ENCODE data around the gene C14orf119. TPM values are rescaled to one million over a fixed set of nuclear protein-coding genes. Genes with fewer than 3 reads are reported as not detected.

Gene C14orf119
- total and polyA plus RNA-seq, 5 donors: 27.3 to 43.9 (median 38.6) TPM

DNA sequence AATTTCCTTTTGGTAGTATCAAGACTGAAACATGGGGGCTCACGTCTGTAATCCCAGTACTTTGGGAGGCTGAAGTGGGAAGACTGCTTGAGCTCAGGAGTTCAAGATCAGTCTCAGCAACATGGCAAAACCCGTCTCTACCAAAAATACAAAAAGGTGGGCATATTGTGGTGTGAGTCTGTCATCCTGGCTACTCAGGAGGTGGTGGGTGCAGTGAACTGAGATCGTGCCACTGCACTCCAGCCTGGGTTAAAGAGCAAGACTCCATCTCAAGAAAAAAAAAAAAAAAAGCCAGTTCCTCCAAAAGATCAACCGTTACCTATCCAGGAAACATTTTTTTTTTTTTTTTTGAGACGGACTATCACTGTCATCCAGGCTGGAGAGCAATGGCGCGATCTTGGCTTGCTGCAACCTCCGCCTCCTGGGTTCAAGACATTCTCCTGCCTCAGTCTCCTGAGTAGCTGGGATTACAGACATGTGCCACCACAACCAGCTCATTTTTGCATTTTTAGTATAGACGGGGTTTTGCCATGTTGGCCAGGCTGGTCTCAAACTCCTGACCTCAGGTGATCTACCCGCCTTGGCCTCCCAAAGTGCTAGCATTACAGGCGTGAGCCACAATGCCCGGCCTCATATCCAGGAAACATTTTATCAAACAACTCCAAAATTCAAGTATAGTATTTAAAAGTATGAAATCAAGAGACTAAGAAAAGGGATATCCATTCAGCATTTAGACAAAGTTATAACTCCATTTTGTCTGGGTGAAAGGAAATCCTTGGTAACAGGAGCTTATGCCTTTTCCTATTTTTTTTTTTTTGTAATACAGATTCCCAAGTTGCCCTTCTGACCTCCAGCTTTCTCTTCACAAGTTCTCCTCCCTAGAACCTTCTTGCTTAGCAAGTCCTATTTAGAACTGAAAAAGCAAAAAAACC is 3.7 kb upstream of the C14orf119 start:
- H3K27me3 ChIP-seq (ENCODE audit: control insufficient read depth, insufficient read depth): no peaks in the 10 kb centered on the region
- no peaks in the 10 kb centered on the region for H3K9me3 ChIP-seq (ENCODE audit: control insufficient read depth, low read length)
- 78% methylated on average over 12 of the region's 12 CpGs for WGBS
- peaks cover 2% of the 10 kb centered on the region for H3K4me1 ChIP-seq (ENCODE audit: control insufficient read depth, insufficient read depth, low read length)
- DNase-seq (no peak), ATAC-seq (no peak)
- H3K4me3 ChIP-seq (ENCODE audit: low read length): no peak overlapping the region
- H3K27ac ChIP-seq (ENCODE audit: low read length): no peak overlapping the region
- intact Hi-C loops (cut with DNase I): no loop called here

DNA sequence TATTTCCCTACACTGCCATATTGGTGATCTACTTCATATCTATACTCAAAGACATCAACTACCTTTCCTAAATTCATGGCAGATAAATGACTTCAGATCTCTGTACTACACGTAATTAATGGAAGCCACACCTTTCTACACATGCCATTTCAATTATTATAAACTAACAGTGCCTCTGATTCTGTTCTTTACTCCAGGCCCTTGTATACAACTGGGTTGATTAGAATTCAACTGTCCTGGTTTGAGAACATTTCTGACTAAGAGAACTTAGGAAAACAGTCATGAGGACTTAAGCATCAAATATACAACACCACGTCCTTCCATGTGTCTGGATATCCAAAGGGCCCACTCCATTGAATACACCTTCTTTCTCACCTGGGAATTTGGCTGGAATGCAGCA is 2.2 kb upstream of the C14orf119 start:
- no peak overlapping the region for H3K4me3 ChIP-seq (ENCODE audit: low read length)
- H3K27ac ChIP-seq (ENCODE audit: low read length): no peak overlapping the region
- DNase-seq (no peak), ATAC-seq (no peak)
- intact Hi-C loops (cut with DNase I): no loop called here
- H3K9me3 ChIP-seq (ENCODE audit: control insufficient read depth, low read length): no peaks in the 10 kb centered on the region
- H3K4me1 ChIP-seq (ENCODE audit: control insufficient read depth, insufficient read depth, low read length): peaks cover 2% of the 10 kb centered on the region
- WGBS: 58% methylated on average over 2 of the region's 2 CpGs
- H3K27me3 ChIP-seq (ENCODE audit: control insufficient read depth, insufficient read depth): no peaks in the 10 kb centered on the region

DNA sequence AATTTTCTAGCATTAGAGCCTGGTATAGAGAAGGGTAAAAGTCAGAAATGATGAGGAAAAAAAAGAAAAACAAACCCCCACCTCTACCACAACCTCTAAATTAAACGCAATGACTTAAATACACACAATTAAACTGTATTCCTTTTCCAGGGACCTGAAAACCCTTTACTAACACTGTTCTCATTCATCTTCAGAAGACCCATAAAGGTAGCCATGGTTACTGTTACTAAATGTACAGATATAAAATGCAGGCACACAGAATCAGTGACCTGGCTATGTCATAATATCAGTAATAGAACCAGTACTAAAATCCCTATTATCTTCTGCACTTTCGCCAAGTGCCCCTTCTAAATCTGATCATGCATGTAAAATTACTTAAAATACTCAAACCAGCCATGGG is 1.8 kb upstream of the C14orf119 start:
- DNase-seq (no peak), ATAC-seq (no peak)
- peak overlapping the region; percentile 86 for H3K4me3 ChIP-seq (ENCODE audit: low read length)
- H3K27me3 ChIP-seq (ENCODE audit: control insufficient read depth, insufficient read depth): no peaks in the 10 kb centered on the region
- WGBS: 82% methylated on average over 2 of the region's 2 CpGs
- intact Hi-C loops (cut with DNase I): no loop called here
- H3K27ac ChIP-seq (ENCODE audit: low read length): no peak overlapping the region
- peaks cover 2% of the 10 kb centered on the region for H3K4me1 ChIP-seq (ENCODE audit: control insufficient read depth, insufficient read depth, low read length)
- H3K9me3 ChIP-seq (ENCODE audit: control insufficient read depth, low read length): no peaks in the 10 kb centered on the region

DNA sequence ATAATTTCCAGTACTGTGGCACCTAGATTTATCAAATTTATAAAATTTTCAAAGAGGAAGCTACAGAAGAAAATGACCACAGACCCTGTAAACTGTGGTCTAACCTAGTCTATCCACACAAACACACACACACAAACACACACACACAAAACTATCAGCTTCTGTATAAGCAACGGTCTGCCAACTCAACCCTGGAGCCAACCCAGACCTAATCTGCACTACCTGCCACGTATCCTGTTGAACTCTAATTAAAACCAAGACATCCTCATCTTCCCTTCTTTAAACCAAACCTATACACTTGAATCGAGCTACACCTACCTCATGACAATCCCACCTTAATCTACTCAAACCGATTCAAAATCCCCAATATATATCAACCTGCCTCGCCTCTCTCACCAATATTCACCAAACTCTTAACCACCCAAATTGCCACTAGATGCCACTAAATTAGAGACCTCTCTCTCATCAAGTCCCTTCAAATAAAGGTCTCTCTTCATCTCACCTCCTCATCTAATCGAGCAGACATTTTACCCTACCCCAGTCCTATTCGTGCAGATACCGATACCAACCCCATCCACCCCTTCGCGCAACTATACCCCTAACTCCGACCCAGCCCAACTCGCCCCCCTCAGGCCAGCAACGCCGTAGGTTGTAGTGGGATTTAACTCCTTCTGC is 1.2 kb upstream of the C14orf119 start:
- Histone ChIP-seq H3K4me3 (ENCODE audit: low read length) (peak overlapping the region; percentile 86), H3K27ac (ENCODE audit: low read length) (peak overlapping the region; percentile 99)

DNA sequence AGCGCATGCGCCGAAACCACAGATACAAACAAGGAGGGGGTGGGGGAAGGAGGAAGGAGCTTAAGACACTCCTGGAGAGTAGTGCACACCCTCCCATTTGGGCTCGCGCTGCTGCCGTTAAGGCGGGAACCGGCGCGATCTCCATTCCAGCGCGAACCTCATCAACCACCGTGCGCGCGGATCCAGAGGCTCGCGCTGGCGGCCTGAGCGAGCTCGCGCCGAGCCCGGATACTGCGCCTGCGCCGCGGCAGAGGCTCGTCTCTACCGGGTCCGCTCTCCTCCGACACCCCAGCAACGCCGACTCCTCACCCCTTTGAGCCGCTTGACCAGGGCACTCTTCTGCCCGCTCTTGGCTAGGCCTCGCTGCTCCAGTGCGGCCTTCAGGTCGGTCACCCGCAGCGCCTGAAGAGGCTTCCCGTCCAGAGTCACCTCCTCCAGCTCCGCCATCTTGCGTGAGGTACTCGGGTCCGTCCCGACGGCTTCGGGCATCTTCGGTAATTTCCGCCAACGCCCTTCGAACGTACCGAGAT is 574 bp upstream of the C14orf119 start, which contains the start of gene ACIN1:
Gene ACIN1 (minus strand): TSS at position 471 of the 530 bp plus-strand sequence. CDS start 24 bp downstream, at position 447.
- H3K27ac ChIP-seq (ENCODE audit: low read length): peak within 1 kb of the TSS; percentile 100
- peaks cover 4% of the 10 kb centered on the region for H3K4me1 ChIP-seq (ENCODE audit: control insufficient read depth, insufficient read depth, low read length)
- H3K4me3 ChIP-seq (ENCODE audit: low read length): peak within 1 kb of the TSS; percentile 98
- no peaks in the 10 kb centered on the region for H3K9me3 ChIP-seq (ENCODE audit: control insufficient read depth, low read length)
- intact Hi-C loops (cut with DNase I): no loop called here
- no peaks in the 10 kb centered on the region for H3K27me3 ChIP-seq (ENCODE audit: control insufficient read depth, insufficient read depth)
- DNase-seq: peak; percentile 76 to 91 (median 88)
- ATAC-seq: peak; percentile 72 to 78
- WGBS: 0% methylated on average over 55 of the region's 55 CpGs

More for the DNA sequence above, 1.2 kb upstream of the C14orf119 start:
- ATAC-seq (no peak), DNase-seq (peak in 1 of 3 donors; percentile 52)
- Histone ChIP-seq H3K9me3 (ENCODE audit: control insufficient read depth, low read length) (no peaks in the 10 kb centered on the region), H3K27me3 (ENCODE audit: control insufficient read depth, insufficient read depth) (no peaks in the 10 kb centered on the region), H3K4me1 (ENCODE audit: control insufficient read depth, insufficient read depth, low read length) (peaks cover 3% of the 10 kb centered on the region)
- intact Hi-C loops (cut with DNase I): no loop called here
- under 1% methylated on average over 14 of the region's 14 CpGs for WGBS

DNA sequence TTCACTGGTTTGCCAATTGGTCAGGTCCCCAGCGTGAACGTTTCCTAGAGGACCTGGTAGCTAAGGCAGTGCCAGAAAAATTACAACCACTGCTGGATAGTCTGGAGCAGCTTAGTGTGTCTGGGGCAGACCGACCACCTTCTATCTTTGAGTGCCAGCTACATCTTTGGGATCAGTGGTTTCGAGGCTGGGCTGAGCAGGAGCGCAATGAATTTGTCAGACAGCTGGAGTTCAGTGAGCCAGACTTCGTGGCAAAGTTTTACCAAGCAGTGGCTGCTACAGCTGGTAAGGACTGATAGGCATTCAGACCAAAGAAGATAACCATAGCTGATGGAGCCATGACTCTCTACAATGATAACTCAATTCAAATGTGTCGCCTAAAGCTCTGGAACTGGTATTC is 2.5 kb downstream of the C14orf119 start:
- Histone ChIP-seq H3K4me3 (ENCODE audit: low read length) (no peak overlapping the region), H3K4me1 (ENCODE audit: control insufficient read depth, insufficient read depth, low read length) (peaks cover 2% of the 10 kb centered on the region), H3K27me3 (ENCODE audit: control insufficient read depth, insufficient read depth) (no peaks in the 10 kb centered on the region), H3K9me3 (ENCODE audit: control insufficient read depth, low read length) (no peaks in the 10 kb centered on the region), H3K27ac (ENCODE audit: low read length) (no peak overlapping the region)
- no peak for ATAC-seq
- intact Hi-C loops (cut with DNase I): no loop called here
- WGBS: 75% methylated on average over 7 of the region's 7 CpGs
- no peak for DNase-seq

DNA sequence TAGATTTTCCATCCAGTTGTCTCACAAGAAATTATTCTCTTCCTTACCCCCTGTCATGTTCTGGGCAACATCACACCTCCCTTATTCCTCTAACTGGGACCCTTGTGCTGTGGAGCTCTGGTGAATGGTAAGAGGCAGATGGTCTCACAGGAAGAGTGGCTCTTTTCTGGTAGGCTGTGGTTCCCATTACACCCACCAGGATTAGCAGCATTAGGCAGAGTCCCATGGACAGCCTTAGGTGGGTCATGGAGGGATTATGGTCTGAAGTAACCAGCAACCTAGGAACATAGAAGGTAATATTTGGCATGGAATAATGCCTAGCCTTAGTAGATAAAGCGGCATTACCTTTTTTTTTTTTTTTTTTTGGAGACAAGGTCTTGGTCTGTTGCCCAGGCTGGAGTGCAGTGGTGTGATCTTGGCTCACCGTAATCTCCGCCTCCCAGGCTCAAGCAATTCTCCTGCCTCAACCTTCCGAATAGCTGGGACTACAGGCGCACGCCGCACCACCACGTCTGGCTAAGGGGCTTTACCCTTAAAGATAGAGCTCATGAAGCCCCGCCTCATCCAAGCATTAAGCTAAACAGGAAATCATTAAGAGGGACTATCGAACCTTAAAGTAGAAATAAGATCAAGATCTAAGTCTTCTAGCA is 4.0 kb downstream of the C14orf119 start:
- intact Hi-C loops (cut with DNase I): no loop called here
- WGBS: 83% methylated on average over 10 of the region's 10 CpGs
- Histone ChIP-seq H3K4me3 (ENCODE audit: low read length) (no peak overlapping the region), H3K4me1 (ENCODE audit: control insufficient read depth, insufficient read depth, low read length) (peaks cover 2% of the 10 kb centered on the region), H3K27ac (ENCODE audit: low read length) (no peak overlapping the region), H3K27me3 (ENCODE audit: control insufficient read depth, insufficient read depth) (no peaks in the 10 kb centered on the region), H3K9me3 (ENCODE audit: control insufficient read depth, low read length) (no peaks in the 10 kb centered on the region)
- ATAC-seq (no peak), DNase-seq (peak in 1 of 3 donors; percentile 61)

DNA sequence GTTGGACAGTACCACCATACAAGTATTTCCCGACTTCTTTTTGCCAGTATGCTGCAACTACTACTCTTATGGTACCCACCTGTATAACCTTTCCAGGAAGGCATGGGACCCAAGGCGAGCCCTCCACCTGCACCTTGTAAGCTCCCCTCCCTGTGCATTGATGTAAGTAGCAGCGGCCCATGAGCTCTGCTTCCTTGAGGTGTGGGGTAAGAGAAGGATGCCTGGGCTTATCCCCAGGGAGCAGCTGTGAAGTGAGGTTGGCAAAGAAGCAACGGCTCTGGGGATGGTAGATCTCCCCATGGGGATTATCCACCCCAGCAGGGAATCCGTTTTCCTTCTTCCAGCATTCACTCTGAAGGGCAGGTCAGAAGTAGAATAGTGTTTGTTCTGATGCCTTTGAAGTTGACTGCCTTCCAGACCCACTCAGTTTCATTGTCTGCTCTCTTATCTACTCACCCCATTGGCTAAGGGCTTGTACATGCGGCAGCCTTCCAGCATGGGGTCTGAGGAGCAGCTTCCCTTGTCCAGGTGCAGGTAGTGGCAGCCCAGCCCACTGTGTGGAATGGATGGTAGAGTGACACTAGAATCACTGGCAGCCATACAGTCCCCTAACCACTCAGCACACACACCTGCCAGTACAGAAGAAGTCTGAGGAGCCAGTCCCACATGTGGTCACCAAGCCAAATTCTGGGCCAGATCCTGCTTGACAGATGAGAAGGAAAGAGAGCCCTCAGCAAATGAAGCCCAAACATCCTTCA is 6.1 kb downstream of the C14orf119 start:
- Histone ChIP-seq H3K4me1 (ENCODE audit: control insufficient read depth, insufficient read depth, low read length) (peaks cover 2% of the 10 kb centered on the region), H3K27me3 (ENCODE audit: control insufficient read depth, insufficient read depth) (no peaks in the 10 kb centered on the region), H3K27ac (ENCODE audit: low read length) (no peak overlapping the region), H3K9me3 (ENCODE audit: control insufficient read depth, low read length) (no peaks in the 10 kb centered on the region), H3K4me3 (ENCODE audit: low read length) (no peak overlapping the region)
- DNase-seq (no peak), ATAC-seq (no peak)
- 69% methylated on average over 6 of the region's 6 CpGs for WGBS
- intact Hi-C loops (cut with DNase I): no loop called here

DNA sequence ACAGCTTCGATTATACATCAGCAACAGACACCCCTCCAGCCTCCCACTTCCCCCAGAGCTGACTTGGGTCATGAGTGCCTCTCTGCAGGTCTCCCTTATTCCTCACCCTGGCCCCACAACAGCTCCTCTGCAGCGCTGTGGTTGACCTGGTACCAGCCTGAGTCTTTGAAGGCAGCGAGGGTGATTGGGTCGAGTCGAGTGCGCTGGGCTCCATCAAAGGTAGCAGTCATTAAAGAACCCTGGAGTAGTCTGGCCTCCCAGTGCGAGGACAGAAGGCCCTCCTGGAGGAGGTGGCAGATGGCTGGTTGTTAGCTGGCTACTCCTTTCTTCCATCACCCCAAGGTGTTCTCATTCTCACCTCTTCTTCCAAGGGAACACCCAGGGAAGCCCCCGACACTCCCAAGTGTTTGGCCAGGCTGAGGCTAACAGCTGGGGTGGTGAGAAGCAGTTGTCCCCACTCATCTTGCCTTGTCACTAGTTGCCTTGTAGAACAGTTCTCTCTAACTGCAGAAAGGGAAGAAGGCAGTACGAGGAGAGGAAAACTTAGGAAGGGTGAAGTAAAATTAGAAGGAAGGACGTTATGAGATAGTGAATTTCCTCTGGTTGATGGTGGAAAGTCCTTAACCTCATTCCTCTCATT is 6.8 kb downstream of the C14orf119 start:
- Histone ChIP-seq H3K4me3 (ENCODE audit: low read length) (no peak overlapping the region), H3K27me3 (ENCODE audit: control insufficient read depth, insufficient read depth) (no peaks in the 10 kb centered on the region), H3K4me1 (ENCODE audit: control insufficient read depth, insufficient read depth, low read length) (peaks cover 2% of the 10 kb centered on the region), H3K27ac (ENCODE audit: low read length) (no peak overlapping the region), H3K9me3 (ENCODE audit: control insufficient read depth, low read length) (no peaks in the 10 kb centered on the region)
- WGBS: 72% methylated on average over 10 of the region's 10 CpGs
- intact Hi-C loops (cut with DNase I): no loop called here
- ATAC-seq (no peak), DNase-seq (no peak)

DNA sequence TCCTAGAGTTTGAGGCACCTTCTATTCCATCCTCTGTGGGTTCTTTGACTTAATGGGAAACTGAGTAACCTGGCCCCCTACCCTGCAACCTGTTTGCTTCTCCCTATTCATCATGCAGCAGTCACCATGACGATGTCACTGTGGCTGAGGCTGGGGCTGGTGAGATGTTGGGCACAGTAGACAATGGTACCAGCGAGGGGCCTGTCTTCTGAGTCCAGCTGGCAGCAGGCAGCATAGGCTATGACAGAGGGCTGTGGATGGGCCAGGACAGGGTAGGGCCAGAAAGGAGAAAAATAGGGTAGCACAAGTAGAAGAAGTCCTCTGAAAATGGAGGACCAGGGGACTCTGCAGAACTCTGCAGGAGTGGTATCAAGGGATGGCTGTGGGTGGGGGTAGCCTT is 7.5 kb downstream of the C14orf119 start:
- DNase-seq (no peak), ATAC-seq (no peak)
- Histone ChIP-seq H3K27ac (ENCODE audit: low read length) (no peak overlapping the region), H3K4me3 (ENCODE audit: low read length) (no peak overlapping the region), H3K4me1 (ENCODE audit: control insufficient read depth, insufficient read depth, low read length) (peaks cover 2% of the 10 kb centered on the region), H3K9me3 (ENCODE audit: control insufficient read depth, low read length) (no peaks in the 10 kb centered on the region), H3K27me3 (ENCODE audit: control insufficient read depth, insufficient read depth) (no peaks in the 10 kb centered on the region)
- intact Hi-C loops (cut with DNase I): no loop called here
- 89% methylated on average over 2 of the region's 2 CpGs for WGBS

Measured in right cardiac atrium (tissue), 5 donors.